Neural crest cell (in vitro differentiated cells): ENCODE results near the gene RANBP1. TPM values are rescaled to one million over a fixed set of nuclear protein-coding genes. Genes with fewer than 3 reads are reported as not detected.
A peak's percentile ranks its signal among the peaks of the same experiment; 100 is the strongest.

Source experiments
- DNase-seq: peaks from one replicate; pipeline ENCODE4 v3.0.0; 2021; ENCODE audit warnings: low read depth, mixed read lengths, low spot score
- H3K27ac Mint-ChIP-seq: one replicate; pipeline ENCODE4 v1.8.0; 2021; ENCODE audit warnings: mild to moderate bottlenecking, mixed read lengths; ENCODE audit not compliant: unreplicated experiment
- H3K27me3 Mint-ChIP-seq: 2 replicates; pipeline ENCODE4 v1.8.0; 2021; ENCODE audit warnings: low read depth, mild to moderate bottlenecking, mixed read lengths
- H3K36me3 Mint-ChIP-seq: 2 replicates; pipeline ENCODE4 v1.8.0; 2021; ENCODE audit warnings: low read depth, mild to moderate bottlenecking, mixed read lengths
- H3K4me1 Mint-ChIP-seq: 2 replicates; pipeline ENCODE4 v1.8.0; 2021; ENCODE audit warnings: mixed read lengths
- H3K4me3 Mint-ChIP-seq: one replicate; pipeline ENCODE4 v1.8.0; 2021; ENCODE audit warnings: mild to moderate bottlenecking, mixed read lengths
- H3K9me3 Mint-ChIP-seq: 2 replicates; pipeline ENCODE4 v1.8.0; 2021; ENCODE audit warnings: mixed read lengths
- CTCF ChIP-seq: fragments of 200-600 bp; sonication (generic); conservative IDR thresholded peaks from 2 replicates; pipeline ENCODE4 v1.5.0; 2021; ENCODE audit warnings: antibody characterized with exemption, mild to moderate bottlenecking
- total RNA-seq: library from RNA; stranded (reverse); gene quantifications from 2 replicates; pipeline ENCODE4 v1.2.1, GENCODE V29; 2021

Gene RANBP1
- total RNA-seq, 1 donor from 2014 or later: 469 TPM

GRCh38 chr22:20138417-20138738 lies 22.5 kb downstream of the RANBP1 start:
- H3K9me3 Mint-ChIP-seq: no peaks in the 10 kb centered on the region
- H3K27me3 Mint-ChIP-seq: no peaks in the 10 kb centered on the region
- H3K4me1 Mint-ChIP-seq: peaks cover 4% of the 10 kb centered on the region
- H3K4me3 Mint-ChIP-seq: peak overlapping the region; percentile 27
- no peak for DNase-seq
- TF ChIP-seq CTCF: no peak
- H3K36me3 Mint-ChIP-seq: no peaks in the 10 kb centered on the region
- no peak overlapping the region for H3K27ac Mint-ChIP-seq

GRCh38 chr22:20138868-20139267 lies 23.0 kb downstream of the RANBP1 start:
- Mint-ChIP-seq H3K4me1 (peaks cover 3% of the 10 kb centered on the region), H3K36me3 (no peaks in the 10 kb centered on the region), H3K9me3 (no peaks in the 10 kb centered on the region), H3K27me3 (no peaks in the 10 kb centered on the region), H3K27ac (peak overlapping the region; percentile 57), H3K4me3 (peak overlapping the region; percentile 12)
- no peak for DNase-seq
- TF ChIP-seq CTCF: no peak

- Mint-ChIP-seq H3K27ac (peak overlapping the region; percentile 57), H3K4me3 (no peak overlapping the region), H3K27me3 (no peaks in the 10 kb centered on the region), H3K9me3 (no peaks in the 10 kb centered on the region), H3K4me1 (peaks cover 3% of the 10 kb centered on the region), H3K36me3 (no peaks in the 10 kb centered on the region)
- no peak for TF ChIP-seq CTCF
- DNase-seq: no peak
Observed at GRCh38 chr22:20139391-20140106, 23.6 kb downstream of the RANBP1 start.

- TF ChIP-seq CTCF: no peak
- DNase-seq: no peak
- H3K4me3 Mint-ChIP-seq: no peak overlapping the region
- H3K36me3 Mint-ChIP-seq: no peaks in the 10 kb centered on the region
- peaks cover 3% of the 10 kb centered on the region for H3K4me1 Mint-ChIP-seq
- H3K9me3 Mint-ChIP-seq: no peaks in the 10 kb centered on the region
- no peak overlapping the region for H3K27ac Mint-ChIP-seq
- H3K27me3 Mint-ChIP-seq: no peaks in the 10 kb centered on the region
Observed at GRCh38 chr22:20140107-20140445, 24.2 kb downstream of the RANBP1 start.

- H3K27me3 Mint-ChIP-seq: no peaks in the 10 kb centered on the region
- no peaks in the 10 kb centered on the region for H3K9me3 Mint-ChIP-seq
- no peaks in the 10 kb centered on the region for H3K36me3 Mint-ChIP-seq
- TF ChIP-seq CTCF: no peak
- no peak overlapping the region for H3K27ac Mint-ChIP-seq
- no peak for DNase-seq
- H3K4me1 Mint-ChIP-seq: peaks cover 3% of the 10 kb centered on the region
- H3K4me3 Mint-ChIP-seq: no peak overlapping the region
Observed at GRCh38 chr22:20140521-20140964, 24.6 kb downstream of the RANBP1 start.
